Measurements from ENCODE around the gene VPS37C. TPM values are rescaled to one million over a fixed set of nuclear protein-coding genes. Genes with fewer than 3 reads are reported as not detected.

VPS37C gene
- total RNA-seq, 1 experiment from 2014 or later: 19.0 TPM

DNA sequence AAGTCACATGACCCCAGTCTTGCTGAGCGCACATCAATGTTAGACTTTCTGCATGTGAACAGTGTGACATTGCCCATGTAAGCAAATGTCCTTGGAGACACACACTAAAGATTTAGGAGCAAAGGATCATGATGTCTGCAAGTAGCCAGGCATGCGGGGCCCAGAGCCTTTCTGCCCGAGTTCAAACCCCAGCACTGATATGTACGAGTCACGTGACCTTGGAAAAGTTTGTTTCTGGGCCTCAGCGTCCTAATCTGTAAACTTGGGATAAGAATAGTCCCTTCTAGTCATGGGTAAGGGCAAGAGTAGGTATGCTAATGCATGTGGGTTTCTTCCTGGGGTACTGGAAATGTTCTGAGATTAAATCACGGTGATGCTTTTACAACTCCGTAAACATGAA is 25.3 kb upstream of the VPS37C start:
- no peak overlapping the region for H4K91ac ChIP-seq (ENCODE audit: insufficient read length, low read depth, low read length)
- no peak overlapping the region for H2BK20ac ChIP-seq (ENCODE audit: low read depth, low read length, poor library complexity, severe bottlenecking)
- no peak overlapping the region for H3K9ac ChIP-seq (ENCODE audit: extremely low read depth, insufficient read length, low read length)
- H3K27me3 Mint-ChIP-seq (ENCODE audit: low read depth): peaks cover 2% of the 10 kb centered on the region; the same call in 1 of the 2 replicates
- no peaks in the 10 kb centered on the region for H3K79me1 ChIP-seq (ENCODE audit: insufficient read depth, low read depth, low read length, poor library complexity, severe bottlenecking)
- no peak overlapping the region for H3K4me3 Mint-ChIP-seq
- no peak overlapping the region for H3K4ac ChIP-seq (ENCODE audit: low read depth, low read length)
- H3K27ac Mint-ChIP-seq: no peak overlapping the region
- no peak overlapping the region for H4K8ac ChIP-seq (replicated peaks; ENCODE audit: insufficient read length, low read depth, low read length)
- H3K36me3 Mint-ChIP-seq (ENCODE audit: insufficient read depth in 1 of 3, low read depth in 3 of 3): no peaks in the 10 kb centered on the region
- no peaks in the 10 kb centered on the region for H3K79me2 ChIP-seq (ENCODE audit: insufficient read depth, low read length)
- H3K4me1 ChIP-seq (ENCODE audit: insufficient read depth, low read length): no peaks in the 10 kb centered on the region
- no CpG with 5 or more reads among the region's 8 CpGs for WGBS (ENCODE audit: extremely low coverage, insufficient read length, low lambda C conversion rate)
- H2BK5ac ChIP-seq (ENCODE audit: insufficient read length, low read length): no peak overlapping the region
- H3K9me3 ChIP-seq (ENCODE audit: control insufficient read depth, low read depth, low read length): no peaks in the 10 kb centered on the region
- no peaks in the 10 kb centered on the region for H4K20me1 ChIP-seq (ENCODE audit: control insufficient read depth, insufficient read depth, insufficient read length)
- TF ChIP-seq, protein P1, sequence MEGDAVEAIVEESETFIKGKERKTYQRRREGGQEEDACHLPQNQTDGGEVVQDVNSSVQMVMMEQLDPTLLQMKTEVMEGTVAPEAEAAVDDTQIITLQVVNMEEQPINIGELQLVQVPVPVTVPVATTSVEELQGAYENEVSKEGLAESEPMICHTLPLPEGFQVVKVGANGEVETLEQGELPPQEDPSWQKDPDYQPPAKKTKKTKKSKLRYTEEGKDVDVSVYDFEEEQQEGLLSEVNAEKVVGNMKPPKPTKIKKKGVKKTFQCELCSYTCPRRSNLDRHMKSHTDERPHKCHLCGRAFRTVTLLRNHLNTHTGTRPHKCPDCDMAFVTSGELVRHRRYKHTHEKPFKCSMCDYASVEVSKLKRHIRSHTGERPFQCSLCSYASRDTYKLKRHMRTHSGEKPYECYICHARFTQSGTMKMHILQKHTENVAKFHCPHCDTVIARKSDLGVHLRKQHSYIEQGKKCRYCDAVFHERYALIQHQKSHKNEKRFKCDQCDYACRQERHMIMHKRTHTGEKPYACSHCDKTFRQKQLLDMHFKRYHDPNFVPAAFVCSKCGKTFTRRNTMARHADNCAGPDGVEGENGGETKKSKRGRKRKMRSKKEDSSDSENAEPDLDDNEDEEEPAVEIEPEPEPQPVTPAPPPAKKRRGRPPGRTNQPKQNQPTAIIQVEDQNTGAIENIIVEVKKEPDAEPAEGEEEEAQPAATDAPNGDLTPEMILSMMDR (conservative IDR thresholded peaks at IDR 0.05): no peak
- no peak overlapping the region for H2BK15ac ChIP-seq (ENCODE audit: low read depth, low read length)
- no peak overlapping the region for H3K27ac ChIP-seq (ENCODE audit: insufficient read length, low read depth, low read length)
- H2AK5ac ChIP-seq (ENCODE audit: insufficient read length, low read length): no peak overlapping the region
- H3T11ph ChIP-seq (ENCODE audit: low read length): no peak overlapping the region
- no peak overlapping the region for H2BK12ac ChIP-seq (ENCODE audit: insufficient read length, low read depth, low read length)
- peaks cover 2 to 5% of the 10 kb centered on the region in 2 experiments; a peak in 3 of 5 replicates for H3K9me3 Mint-ChIP-seq
- H4K5ac ChIP-seq (ENCODE audit: insufficient read length, low read depth, low read length): no peak overlapping the region
- H3K56ac ChIP-seq (ENCODE audit: insufficient read length, low read depth, low read length): no peak overlapping the region
- no peak overlapping the region for H2BK120ac ChIP-seq (ENCODE audit: low read depth, low read length, poor library complexity, severe bottlenecking)
- DNase-seq: no peak
- H3K18ac ChIP-seq (ENCODE audit: insufficient read length, low read depth, low read length): no peak overlapping the region
- H2AFZ ChIP-seq (ENCODE audit: low read length): no peak overlapping the region
- no peak overlapping the region for H3K14ac ChIP-seq (ENCODE audit: insufficient read depth, low read length)
- no peaks in the 10 kb centered on the region for H3K4me1 Mint-ChIP-seq
- H3K4me2 ChIP-seq (ENCODE audit: insufficient read depth, insufficient read length, low read length): no peak overlapping the region
- H3K27me3 ChIP-seq (ENCODE audit: insufficient read depth, low read length): no peaks in the 10 kb centered on the region
- H3K23me2 ChIP-seq (ENCODE audit: insufficient read length, low read depth, low read length, poor library complexity, severe bottlenecking): no peaks in the 10 kb centered on the region
- no peak overlapping the region for H3K23ac ChIP-seq (ENCODE audit: insufficient read length, low read depth, low read length)
